HG03280 (cell line): ENCODE results near the gene LPXN.

Source experiments
- ATAC-seq: cut with Tn5 transposase; IDR thresholded peaks from one replicate; pipeline ENCODE4 v1.9.1; 2021; ENCODE audit warnings: mild to moderate bottlenecking, moderate library complexity; ENCODE audit not compliant: unreplicated experiment

Gene LPXN

GRCh38 chr11:58525037-58525614 lies 50.5 kb downstream of the LPXN start:
- peak; percentile 86 for ATAC-seq

GRCh38 chr11:58524232-58525036 lies 51.2 kb downstream of the LPXN start:
- ATAC-seq, result peak; percentile 40

DNA sequence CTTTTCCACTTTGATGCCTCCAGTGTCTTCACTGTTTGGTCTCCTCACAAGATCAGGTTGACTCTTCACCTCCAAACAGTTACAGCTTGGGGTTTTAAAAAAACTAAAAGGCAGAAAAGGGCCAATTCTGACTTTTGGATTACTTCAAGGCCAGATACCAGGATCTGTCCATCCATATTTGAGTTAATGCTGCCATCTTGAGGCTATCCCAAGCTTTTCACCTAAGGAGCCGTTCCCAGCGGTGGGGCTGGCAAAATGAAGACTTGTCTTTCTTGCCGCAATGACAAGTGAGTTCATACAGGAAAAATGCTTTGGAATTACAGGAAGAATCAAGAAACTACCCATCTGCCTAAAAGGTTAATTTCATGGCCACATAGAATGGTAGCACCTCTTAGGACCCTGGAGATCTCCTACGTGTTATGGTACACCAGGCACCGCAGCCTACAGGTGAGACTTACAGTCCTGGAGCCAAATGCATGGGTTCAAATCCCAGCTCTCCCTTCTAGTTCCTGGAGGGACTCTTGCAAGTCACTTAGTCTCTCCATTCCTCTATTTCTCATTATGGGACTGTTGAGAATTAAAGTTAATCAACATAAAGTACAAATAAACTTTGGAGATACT lies 61.8 kb downstream of the LPXN start:
- no peak for ATAC-seq

GRCh38 chr11:58511636-58512035 lies 64.0 kb downstream of the LPXN start:
- ATAC-seq, result no peak

DNA sequence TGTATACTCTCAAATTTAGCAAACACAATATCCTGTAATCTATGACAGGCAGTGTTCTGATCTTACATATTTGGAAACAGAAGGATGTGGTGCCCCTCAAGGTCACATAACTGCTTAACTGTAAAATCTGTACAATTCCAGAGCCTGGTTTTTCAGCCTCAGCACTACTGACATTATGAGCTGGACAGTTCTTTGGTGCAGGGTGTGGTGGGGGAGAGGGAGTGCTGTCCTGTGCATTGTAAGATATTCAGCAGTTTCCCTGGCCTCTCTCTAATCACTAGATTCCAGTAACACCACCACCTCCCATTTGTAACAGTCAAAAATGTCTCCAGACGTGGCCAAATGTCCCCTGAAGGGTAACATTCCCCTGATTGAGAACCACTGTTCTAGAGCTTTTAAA lies 65.9 kb downstream of the LPXN start:
- no peak for ATAC-seq

GRCh38 chr11:58508814-58509213 lies 66.8 kb downstream of the LPXN start:
- no peak for ATAC-seq

- no peak for ATAC-seq
Measured at GRCh38 chr11:58508005-58508404, 67.7 kb downstream of the LPXN start, which contains the start of gene OR5B21. TSS of gene OR5B21 (minus strand) at chr11:58508105. CDS start at chr11:58508105, 0 bp downstream.

DNA sequence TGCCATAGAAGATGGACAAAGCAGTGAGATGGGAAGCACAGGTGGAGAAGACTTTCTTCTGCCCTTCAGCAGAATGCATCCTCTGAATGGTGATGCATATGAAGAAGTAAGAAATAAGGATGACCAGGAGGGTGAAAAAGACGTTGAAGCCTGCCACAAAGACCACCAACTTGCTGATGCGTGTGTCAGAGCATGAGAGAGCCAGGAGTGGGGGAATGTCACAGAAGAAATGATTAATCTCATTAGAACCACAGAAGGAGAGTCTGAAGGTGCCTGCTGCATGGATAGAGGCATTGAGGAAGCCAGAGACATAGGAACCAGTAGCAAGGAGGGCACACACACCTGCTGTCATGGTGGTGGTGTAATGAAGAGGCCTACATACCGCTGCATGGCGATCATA lies 68.3 kb downstream of the LPXN start:
- no peak for ATAC-seq

DNA sequence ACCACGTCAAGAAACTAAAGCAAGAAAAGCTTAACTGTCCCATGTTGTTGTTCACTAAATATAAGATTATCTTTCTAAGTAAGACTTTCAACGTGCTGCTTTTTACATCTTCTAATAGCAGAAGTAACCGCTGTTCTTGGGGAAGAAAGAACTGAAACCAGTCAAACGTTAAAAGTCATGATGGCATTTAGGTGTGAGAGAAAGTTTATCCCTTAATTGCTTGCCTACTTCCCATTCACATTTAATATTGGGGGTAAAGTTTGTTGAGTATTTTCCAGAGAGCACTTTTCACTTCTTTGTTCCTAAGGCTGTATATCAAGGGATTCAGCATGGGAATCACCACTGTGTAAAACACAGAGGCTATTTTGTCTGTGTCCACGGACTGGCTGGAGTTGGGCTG lies 68.7 kb downstream of the LPXN start:
- no peak for ATAC-seq

DNA sequence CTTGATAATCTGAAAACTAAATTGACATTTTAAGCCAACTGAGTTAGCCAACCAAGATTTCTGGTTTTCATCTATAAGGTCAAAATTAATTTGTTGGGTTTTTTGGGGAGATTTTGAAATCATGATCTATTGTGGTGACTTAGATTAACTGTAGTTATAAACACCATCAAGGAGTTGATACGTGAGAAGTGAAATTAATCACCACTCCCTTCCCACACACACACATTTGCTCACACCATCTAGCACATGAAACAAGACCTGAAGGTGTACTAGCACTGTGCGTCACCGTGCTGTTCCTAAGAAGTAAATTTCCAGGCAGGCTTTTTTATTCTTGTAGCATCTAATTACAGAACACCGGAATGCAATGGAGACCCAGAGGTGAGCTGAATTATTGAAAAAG lies 69.8 kb downstream of the LPXN start:
- no peak for ATAC-seq

DNA sequence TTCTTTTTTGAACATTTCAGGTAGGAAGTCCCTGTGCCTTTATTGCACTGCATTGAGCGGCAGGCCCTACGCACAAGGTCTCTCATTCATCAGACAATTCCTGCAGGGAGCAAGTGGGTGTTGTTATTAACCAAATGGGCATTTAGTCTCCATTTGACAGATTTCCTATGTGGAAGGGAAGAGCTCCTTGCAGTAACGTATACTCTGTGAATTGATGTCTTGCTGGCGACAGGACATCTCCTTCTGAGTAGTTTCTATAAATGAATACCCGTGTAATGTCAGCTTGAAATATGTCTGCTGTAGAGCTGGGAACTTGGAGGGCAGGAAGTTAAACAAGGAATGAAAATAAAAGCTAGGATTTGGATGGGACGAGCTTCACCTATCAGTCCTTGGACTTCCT lies 71.4 kb downstream of the LPXN start:
- ATAC-seq, result no peak

DNA sequence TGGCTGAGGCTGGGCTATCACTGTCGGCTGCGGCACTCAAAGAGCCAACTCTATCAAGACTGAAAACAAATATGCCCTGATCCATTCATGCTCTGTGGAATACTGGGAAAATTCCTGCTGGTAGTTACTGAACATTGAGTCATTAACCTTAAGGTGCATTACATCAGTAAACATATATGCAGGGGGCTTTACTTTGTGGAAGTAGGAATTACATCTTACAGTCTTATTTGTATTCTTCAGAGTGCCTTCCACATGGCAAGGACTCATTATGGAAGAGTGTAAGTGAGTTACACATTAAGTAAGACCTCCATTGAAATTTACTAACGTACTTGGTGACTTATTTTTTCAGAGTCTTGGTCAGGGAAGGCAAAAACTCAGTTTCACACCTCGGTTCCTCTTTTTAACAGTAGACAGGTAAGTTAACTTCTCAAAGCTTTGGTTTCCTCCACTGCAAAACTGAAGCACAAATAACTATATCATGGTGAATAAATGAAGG lies 72.2 kb downstream of the LPXN start:
- ATAC-seq, result peak; percentile 90

DNA sequence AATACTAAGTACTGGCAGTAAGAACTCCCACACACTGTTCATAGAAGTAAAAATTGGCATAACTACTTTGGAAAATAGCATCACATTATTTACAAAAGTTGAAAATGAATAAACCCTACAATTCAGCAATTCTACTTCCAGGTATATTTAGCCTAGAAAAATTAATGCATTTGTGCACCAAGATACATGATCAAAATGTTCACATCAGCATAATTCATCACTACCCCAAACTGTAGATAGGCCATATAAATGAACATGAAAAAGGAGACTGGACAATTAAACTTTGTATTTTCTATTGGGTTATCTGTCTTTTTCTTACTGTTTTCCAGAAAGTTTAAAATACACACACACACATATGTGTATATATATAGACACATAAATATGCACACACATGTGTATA lies 73.7 kb downstream of the LPXN start:
- no peak for ATAC-seq

- no peak for ATAC-seq
Measured at GRCh38 chr11:58498464-58498863, 77.2 kb downstream of the LPXN start.

DNA sequence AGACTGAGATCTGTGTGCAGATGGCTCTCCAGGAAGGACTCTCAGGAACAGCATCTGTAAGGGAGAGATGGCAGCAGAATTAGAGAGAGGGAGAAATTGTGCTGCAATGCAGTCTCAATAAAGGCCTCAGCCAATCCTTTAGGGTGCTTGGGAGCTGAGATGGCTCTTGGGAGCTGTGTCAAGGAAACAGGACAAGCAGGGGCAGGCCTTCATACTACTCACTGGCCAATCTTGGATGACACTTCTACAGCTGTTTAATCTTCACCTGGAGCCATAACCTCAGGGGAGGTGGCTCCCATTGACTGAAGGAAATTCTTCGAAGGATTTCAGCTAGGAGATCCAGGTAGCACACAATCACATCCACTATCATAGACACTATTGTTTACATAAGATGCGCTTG lies 77.7 kb downstream of the LPXN start:
- ATAC-seq, result no peak

DNA sequence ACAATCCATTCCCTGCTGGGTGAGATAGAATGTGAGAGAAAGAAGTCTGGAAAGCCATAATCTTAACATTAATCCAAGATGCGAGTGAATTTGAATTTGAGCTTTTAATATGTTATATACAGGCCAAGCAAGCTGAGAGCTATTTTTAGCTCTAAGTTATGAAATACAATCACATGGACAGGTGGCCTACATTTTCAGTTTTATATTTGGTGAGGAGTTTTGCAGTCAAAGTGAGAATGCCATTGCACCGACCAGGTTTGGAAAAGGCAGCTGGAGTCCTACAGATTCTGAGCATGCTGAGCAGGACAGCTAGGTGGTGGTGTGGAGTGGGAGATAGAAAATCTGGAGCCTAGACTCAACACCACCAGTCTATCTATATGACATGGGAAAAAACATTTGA lies 79.8 kb downstream of the LPXN start:
- no peak for ATAC-seq

DNA sequence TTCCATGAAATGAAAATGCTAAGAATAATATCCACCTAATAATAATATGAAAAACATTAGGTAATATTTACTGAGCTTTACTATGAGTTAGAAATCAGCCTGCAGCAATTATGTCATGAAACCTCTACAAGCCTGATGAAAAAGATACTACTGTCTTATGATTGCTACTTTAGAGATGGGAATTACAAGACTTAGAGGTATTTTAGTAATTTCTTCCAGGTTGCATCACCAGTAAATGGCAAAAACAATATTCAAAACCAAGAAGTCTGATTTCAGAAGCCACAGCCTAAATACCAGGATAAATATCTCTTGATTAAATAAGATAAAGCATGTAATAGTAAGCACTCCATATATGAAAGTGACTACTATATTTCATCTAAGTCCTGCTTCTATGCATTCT lies 81.6 kb downstream of the LPXN start:
- no peak for ATAC-seq

DNA sequence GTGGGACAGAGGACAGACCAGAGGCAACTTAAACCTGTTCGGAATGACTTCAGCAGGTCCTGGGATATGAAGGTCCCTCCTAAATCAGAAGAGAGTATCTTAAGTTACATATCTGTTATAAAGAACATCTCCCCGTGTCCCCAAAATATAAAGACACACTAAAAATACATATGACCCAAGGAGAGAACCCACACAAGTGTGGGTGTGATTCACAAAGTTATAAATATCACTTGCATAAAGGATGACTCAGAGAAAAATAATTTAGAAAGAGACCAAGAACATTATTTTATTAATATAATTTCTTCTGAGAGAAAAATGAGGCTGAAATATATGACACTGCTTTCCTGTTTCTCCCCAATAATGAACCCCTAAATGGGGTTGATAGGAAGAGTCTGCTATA lies 82.0 kb downstream of the LPXN start:
- no peak for ATAC-seq

DNA sequence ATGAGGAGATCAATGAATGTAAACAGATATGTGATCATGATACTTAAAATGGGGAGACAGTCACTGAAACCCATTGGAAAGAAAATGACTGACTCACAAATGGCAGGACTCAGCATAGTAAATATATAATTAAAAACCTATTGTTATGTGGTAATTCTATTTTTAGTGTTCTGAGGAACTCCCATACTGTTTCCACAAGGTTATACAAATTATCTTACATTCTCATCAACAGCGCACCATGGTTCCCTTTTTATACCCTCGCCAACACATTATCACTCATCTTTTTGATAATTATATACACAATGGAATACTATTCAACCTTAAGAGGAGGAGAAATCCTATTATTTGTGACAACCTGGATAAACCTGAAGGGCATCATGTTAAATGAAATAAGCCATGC lies 84.8 kb downstream of the LPXN start:
- ATAC-seq, result no peak

DNA sequence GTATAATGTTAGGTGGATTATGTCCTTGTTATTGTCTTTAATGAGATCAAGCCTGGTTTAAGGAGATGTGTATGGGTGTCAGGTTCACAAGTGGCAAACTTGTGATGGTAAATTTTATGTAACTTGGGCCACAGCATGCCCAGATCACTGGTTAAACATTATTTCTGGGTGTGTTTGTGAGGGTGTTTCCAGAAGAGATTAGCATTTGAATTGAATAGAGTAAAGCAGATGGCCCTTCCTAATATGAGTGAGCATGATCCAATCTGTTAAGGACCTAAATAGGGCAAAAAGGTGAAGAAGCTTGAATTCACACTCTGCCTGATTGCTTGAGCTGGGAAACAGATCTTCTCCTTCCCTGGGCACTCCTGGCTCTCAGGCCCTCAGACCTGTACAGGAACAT lies 88.5 kb downstream of the LPXN start:
- ATAC-seq, result no peak

DNA sequence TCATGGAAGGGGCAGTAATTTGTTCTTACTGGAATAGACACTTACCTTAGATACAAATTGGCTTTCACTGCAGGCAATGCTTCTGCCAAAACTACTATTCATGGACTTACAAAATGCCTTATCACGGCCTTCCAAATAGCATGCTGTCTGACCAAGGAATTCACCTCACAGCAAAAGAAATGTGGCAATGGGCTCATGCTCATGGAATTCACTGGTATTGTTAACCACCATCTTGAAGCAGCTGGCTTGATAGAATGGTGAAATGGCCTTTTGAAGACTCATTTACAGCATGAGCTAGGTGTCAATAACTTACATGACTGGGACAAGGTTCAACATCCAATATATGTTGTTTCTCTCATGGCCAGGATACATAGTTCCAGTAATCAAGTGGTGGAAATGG lies 89.7 kb downstream of the LPXN start:
- no peak for ATAC-seq
